ENCODE measurements around the gene CELF1. TPM values are rescaled to one million over a fixed set of nuclear protein-coding genes. Genes with fewer than 3 reads are reported as not detected.

CELF1 gene
- total and polyA plus RNA-seq, 2 of the 4 experiments (the other 2 are of a cell fraction), result 63.3 to 135 TPM

GRCh38 chr11:47433157-47433556, 119.8 kb downstream of the CELF1 start:
- no peaks in the 10 kb centered on the region for H3K9me3 ChIP-seq (ENCODE audit: control insufficient read depth, insufficient read depth, low read length)
- WGBS, 2 experiments (ENCODE audit: extremely low coverage in 2 of 2, insufficient read length in 1 of 2), result 70% methylated on average over 3 of the region's 3 CpGs; no CpG with 5 or more reads in 1 of the 2 experiments
- H2AK9ac ChIP-seq (replicated peaks; ENCODE audit: low read depth, low read length, poor library complexity), result no peak overlapping the region
- no peak for ATAC-seq (ENCODE audit: low read depth)
- DNase-seq, result no peak
- no peaks in the 10 kb centered on the region for H3K36me3 ChIP-seq (ENCODE audit: control insufficient read depth, insufficient read depth, low read length)
- no peak overlapping the region for H3K56ac ChIP-seq (ENCODE audit: extremely low read depth, insufficient read depth, low read length)
- intact Hi-C loops (cut with micrococcal nuclease), result no loop called here
- H2BK120ac ChIP-seq (ENCODE audit: low read depth, low read length), result no peak overlapping the region
- H3K4me1 ChIP-seq (ENCODE audit: control insufficient read depth, insufficient read depth, low read length), result no peaks in the 10 kb centered on the region
- BruUV-seq (replicated peaks), result no TSS peak
- dilution Hi-C loops (cut with HindIII; ENCODE audit: low sequenced_read_pairs, unreplicated experiment), result no loop called here
- no peak overlapping the region for H3K23ac ChIP-seq (ENCODE audit: low read depth, low read length)
- in situ Hi-C loops (cut with MboI; ENCODE audit: low sequenced_read_pairs), result no loop called here
- CTCF ChIA-PET, result no interaction called here
- POLR2A ChIA-PET (ENCODE audit: unreplicated experiment), result no interaction called here
- H4K8ac ChIP-seq (ENCODE audit: low read depth in 2 of 2, low read length in 2 of 2), result no peak overlapping the region
- H3K4me3 ChIP-seq (ENCODE audit: insufficient read depth, low read depth, low read length), result no peak overlapping the region
- no peaks in the 10 kb centered on the region for H3K79me1 ChIP-seq (ENCODE audit: low read depth in 1 of 2, low read length in 2 of 2)
- H3K9me1 ChIP-seq (ENCODE audit: insufficient read depth, low read length), result peaks cover 3% of the 10 kb centered on the region; the same call in 1 of the 2 replicates
- no peak overlapping the region for H3K4me2 ChIP-seq (ENCODE audit: low read depth, low read length)
- H2AK5ac ChIP-seq (ENCODE audit: low read depth, low read length), result no peak overlapping the region
- no peaks in the 10 kb centered on the region for H3K27me3 ChIP-seq (ENCODE audit: control insufficient read depth, insufficient read depth, low read length)
- H4K20me1 ChIP-seq (ENCODE audit: insufficient read depth, low read length), result no peaks in the 10 kb centered on the region
- H4K5ac ChIP-seq (ENCODE audit: low read depth, low read length), result no peak overlapping the region
- no peak overlapping the region for H3K27ac ChIP-seq (ENCODE audit: insufficient read depth, low read length)
- H4K91ac ChIP-seq (ENCODE audit: insufficient read depth, low read depth, low read length), result no peak overlapping the region
- H3K9ac ChIP-seq (ENCODE audit: low read depth, low read length), result no peak overlapping the region
- no peak overlapping the region for H2BK5ac ChIP-seq (ENCODE audit: low read depth, low read length, poor library complexity, severe bottlenecking)
- H2BK20ac ChIP-seq (ENCODE audit: low read depth, low read length), result no peak overlapping the region
- no peak overlapping the region for H2BK15ac ChIP-seq (ENCODE audit: low read depth, low read length)
- H2AFZ ChIP-seq (replicated peaks; ENCODE audit: low read length, poor library complexity), result peak overlapping the region; percentile 18
- H3K14ac ChIP-seq (replicated peaks; ENCODE audit: low read depth, low read length), result no peak overlapping the region
- TF ChIP-seq CTCF (conservative IDR thresholded peaks at IDR 0.05; ENCODE audit: low read depth, low read length), result no peak
- TF ChIP-seq RCOR1 (IDR thresholded peaks at IDR 0.05; ENCODE audit: insufficient replicate concordance, low read length), result no peak
- TF ChIP-seq RAD21 (IDR thresholded peaks at IDR 0.05; ENCODE audit: low read length), result no peak
- H3K18ac ChIP-seq (ENCODE audit: low read depth, low read length), result no peak overlapping the region
- H3K4ac ChIP-seq (ENCODE audit: low read depth, low read length), result no peak overlapping the region

Measured in IMR-90 (cell line).